Neural cell (in vitro differentiated cells): ENCODE measurements around the gene GLS2.

Experiments
- CTCF ChIP-seq: fragments of 450-650 bp; IDR thresholded peaks from 2 replicates; pipeline ENCODE4 v1.5.1; 2014; ENCODE audit warnings: antibody characterized with exemption, mild to moderate bottlenecking, moderate library complexity; ENCODE audit not compliant: poor library complexity, severe bottlenecking
- EP300 ChIP-seq: fragments of 450-650 bp; conservative IDR thresholded peaks from 2 replicates; pipeline ENCODE4 v1.6.1; 2014; ENCODE audit warnings: antibody characterized with exemption, mild to moderate bottlenecking, moderate library complexity; ENCODE audit not compliant: poor library complexity, severe bottlenecking
- EZH2 ChIP-seq: fragments of 200-600, 300-800 bp; shearing (Covaris generic), sonication (generic); IDR thresholded peaks from 2 replicates; pipeline ENCODE4 v1.6.1; 2014; ENCODE audit warnings: antibody characterized with exemption, low read length, borderline replicate concordance, mild to moderate bottlenecking; ENCODE audit not compliant: insufficient read depth, poor library complexity, severe bottlenecking
- MXI1 ChIP-seq: fragments of 450-650 bp; conservative IDR thresholded peaks from 2 replicates; pipeline ENCODE4 v1.6.1; 2014; ENCODE audit warnings: antibody characterized with exemption, mild to moderate bottlenecking; ENCODE audit not compliant: poor library complexity, severe bottlenecking
- POLR2AphosphoS5 ChIP-seq: IDR thresholded peaks from 2 replicates; pipeline ENCODE4 v1.6.1; 2012
- RAD21 ChIP-seq: fragments of 450-650 bp; conservative IDR thresholded peaks from 2 replicates; pipeline ENCODE4 v1.6.1; 2014; ENCODE audit warnings: antibody characterized with exemption, mild to moderate bottlenecking, moderate library complexity
- REST ChIP-seq: IDR thresholded peaks from 2 replicates; pipeline ENCODE4 v1.6.1; 2012; ENCODE audit warnings: borderline replicate concordance
- SMC3 ChIP-seq: fragments of 450-650 bp; conservative IDR thresholded peaks from 2 replicates; pipeline ENCODE4 v1.6.1; 2014; ENCODE audit warnings: antibody characterized with exemption, mild to moderate bottlenecking, moderate library complexity; ENCODE audit not compliant: poor library complexity
- TAF1 ChIP-seq: IDR thresholded peaks from 2 replicates; pipeline ENCODE4 v1.6.1; 2012; ENCODE audit warnings: low read depth

- no peak for TF ChIP-seq CTCF
- no peak for TF ChIP-seq EP300
- no peak for TF ChIP-seq EZH2
- TF ChIP-seq POLR2AphosphoS5, result no peak
- TF ChIP-seq TAF1, result no peak
- TF ChIP-seq REST, result no peak
- no peak for TF ChIP-seq MXI1
- TF ChIP-seq SMC3, result no peak
- no peak for TF ChIP-seq RAD21
These were observed 33.4 kb downstream of the GLS2 start, which contains the start of gene MIP for GRCh38 chr12:56454557-56454956.
